Sigmoid colon (tissue), 7 donors: ENCODE results near the gene TEX53. TPM values are rescaled to one million over a fixed set of nuclear protein-coding genes. Genes with fewer than 3 reads are reported as not detected.

ENCODE experiments used
- DNase-seq: peaks from one replicate; pipeline ENCODE4 v3.0.0-alpha.2; 2019
- H3K27ac ChIP-seq, 4 donors: fragments of 200-600 bp; sonication (generic); one replicate each; pipeline ENCODE4 v1.5.1; 2016 to 2019; ENCODE audit warnings: mild to moderate bottlenecking in 1 of 4
- H3K27me3 ChIP-seq, 3 donors: fragments of 200-600 bp; sonication (generic); one replicate each; pipeline ENCODE4 v1.5.1; 2019; ENCODE audit warnings: mild to moderate bottlenecking in 1 of 3
- H3K36me3 ChIP-seq, 4 donors: fragments of 200-600 bp; sonication (generic); one replicate each; pipeline ENCODE4 v1.5.1; 2016 to 2019
- H3K4me1 ChIP-seq, 4 donors: fragments of 200-600 bp; sonication (generic); one replicate each; pipeline ENCODE4 v1.5.1; 2017 to 2019
- H3K4me3 ChIP-seq, 4 donors: fragments of 200-600 bp; sonication (generic); one replicate each; pipeline ENCODE4 v1.5.1; 2017 to 2019; ENCODE audit warnings: mild to moderate bottlenecking in 2 of 4, moderate library complexity in 1 of 4
- H3K9me3 ChIP-seq, 4 donors: fragments of 200-600 bp in 3 of 4; sonication (generic) in 3 of 4; one replicate each; pipeline versions ENCODE4 v1.5.1 to v1.6.1; 2013 to 2019
- CTCF ChIP-seq, 4 experiments: fragments of 450-650 bp in 3 of 4; fragments of 200-600 bp in 1 of 4; IDR thresholded peaks; one replicate each; pipeline ENCODE4 v1.5.1; 2016 to 2019; ENCODE audit warnings: antibody characterized with exemption in 4 of 4, mild to moderate bottlenecking in 3 of 4, moderate library complexity in 2 of 4
- EP300 ChIP-seq, 4 donors: sonication (generic); formaldehyde crosslinking; IDR thresholded peaks; one replicate each; pipeline ENCODE4 v1.6.1; 2017; ENCODE audit warnings: antibody characterized with exemption in 4 of 4
- POLR2A ChIP-seq, 2 donors: fragments of 450-650 bp; IDR thresholded peaks; one replicate each; pipeline ENCODE4 v1.6.1; 2016; ENCODE audit warnings: antibody characterized with exemption in 2 of 2, mild to moderate bottlenecking in 2 of 2, moderate library complexity in 2 of 2
- POLR2AphosphoS5 ChIP-seq, 4 donors: sonication (generic); formaldehyde crosslinking; IDR thresholded peaks; one replicate each; pipeline ENCODE4 v1.6.1; 2017; ENCODE audit warnings: antibody characterized with exemption in 4 of 4
- WGBS, 2 donors: extraction: QIAGEN DNeasy Blood & Tissue Kit; methylation state at CpG; one replicate each; pipeline ENCODE4 v1.1.7; 2013; 5-methylcytosine and 5-hydroxymethylcytosine counted together
- intact Hi-C: fragments of 100-400 bp; cut with DNase I; formaldehyde crosslinking; loops from one replicate; pipeline ENCODE4 v1.15.1; 2023
- polyA plus RNA-seq, 3 donors: library from polyadenylated mRNA; stranded (reverse); fragments of 200-250 nt; gene quantifications; one replicate each; pipeline ENCODE4 v1.2.3, GENCODE V29; 2013
- total RNA-seq, 4 donors: library from RNA; depleted of rRNA; stranded (reverse); fragments of >200 nt; gene quantifications; one replicate each; pipeline ENCODE4 v1.1.0, GENCODE V29; 2016
- donor health status: healthy with polysubstance abuse.
- donor health status: Bipolar disorder and iron deficiency.
- donor health status: healthy.

Gene TEX53
- total and polyA plus RNA-seq, 7 donors: not detected

GRCh38 chr9:114624677-114625076 is 32.9 kb downstream of the TEX53 start:
- 95 to 96% methylated on average over 2 of the region's 2 CpGs for WGBS, 2 donors
- TF ChIP-seq POLR2AphosphoS5 (IDR thresholded peaks at IDR 0.05) (no peak), EP300 (IDR thresholded peaks at IDR 0.05) (no peak)
- Histone ChIP-seq H3K27ac (no peak overlapping the region), H3K4me3 (no peak overlapping the region), H3K9me3 (no peaks in the 10 kb centered on the region), H3K27me3 (no peaks in the 10 kb centered on the region), H3K36me3 (peaks cover 17 to 59% (median 29%) of the 10 kb centered on the region in 4 donors), H3K4me1 (peaks cover 0 to 15% (median 10%) of the 10 kb centered on the region in 4 donors)
- intact Hi-C loops: no loop called here
- DNase-seq: no peak

- TF ChIP-seq POLR2AphosphoS5 (IDR thresholded peaks at IDR 0.05): peak in 2 of 4 donors; percentile 26 to 34
- no peak for TF ChIP-seq POLR2A (IDR thresholded peaks at IDR 0.05)
- Histone ChIP-seq H3K9me3 (no peaks in the 10 kb centered on the region), H3K27ac (peak overlapping the region in 2 of 4 donors; percentile 45 to 64), H3K4me1 (peaks cover 0 to 17% (median 12%) of the 10 kb centered on the region in 4 donors), H3K27me3 (no peaks in the 10 kb centered on the region), H3K4me3 (no peak overlapping the region), H3K36me3 (peaks cover 0 to 53% (median 7%) of the 10 kb centered on the region in 4 donors)
- 84 to 88% methylated on average over 2 of the region's 2 CpGs for WGBS, 2 donors
- intact Hi-C loops: no loop called here
- no peak for DNase-seq
Observed at GRCh38 chr9:114621975-114622609, 35.5 kb downstream of the TEX53 start.

- H3K4me1 ChIP-seq: peaks cover 0 to 22% (median 12%) of the 10 kb centered on the region in 4 donors
- no peak overlapping the region for H3K4me3 ChIP-seq
- no peaks in the 10 kb centered on the region for H3K27me3 ChIP-seq
- 89 to 91% methylated on average over 7 of the region's 7 CpGs for WGBS, 2 donors
- TF ChIP-seq POLR2A (IDR thresholded peaks at IDR 0.05) (no peak), CTCF (IDR thresholded peaks at IDR 0.05) (no peak), EP300 (IDR thresholded peaks at IDR 0.05) (no peak), POLR2AphosphoS5 (IDR thresholded peaks at IDR 0.05) (no peak)
- no peak for DNase-seq
- H3K9me3 ChIP-seq: no peaks in the 10 kb centered on the region
- intact Hi-C loops: no loop called here
- H3K27ac ChIP-seq: peak overlapping the region in 2 of 4 donors; percentile 45 to 64
- peaks cover 0 to 48% (median 2%) of the 10 kb centered on the region in 4 donors for H3K36me3 ChIP-seq
Observed at GRCh38 chr9:114621561-114621960, 36.0 kb downstream of the TEX53 start.

- H3K36me3 ChIP-seq: peaks cover 0 to 33% (median 0%) of the 10 kb centered on the region in 4 donors
- no peaks in the 10 kb centered on the region for H3K27me3 ChIP-seq
- TF ChIP-seq CTCF (IDR thresholded peaks at IDR 0.05): no peak
- TF ChIP-seq POLR2AphosphoS5 (IDR thresholded peaks at IDR 0.05): no peak
- TF ChIP-seq EP300 (IDR thresholded peaks at IDR 0.05): no peak
- no peak for TF ChIP-seq POLR2A (IDR thresholded peaks at IDR 0.05)
- DNase-seq: no peak
- H3K4me3 ChIP-seq: no peak overlapping the region
- 46 to 55% methylated on average over 13 of the region's 13 CpGs for WGBS, 2 donors
- peak overlapping the region in 3 of 4 donors; percentile 33 to 54 (median 48) for H3K27ac ChIP-seq
- intact Hi-C loops: no loop called here
- H3K9me3 ChIP-seq: no peaks in the 10 kb centered on the region
- peaks cover 0 to 24% (median 12%) of the 10 kb centered on the region in 4 donors for H3K4me1 ChIP-seq
Observed at GRCh38 chr9:114619191-114619761, 38.3 kb downstream of the TEX53 start.

- H3K36me3 ChIP-seq: peaks cover 0 to 29% (median 0%) of the 10 kb centered on the region in 4 donors
- H3K27me3 ChIP-seq: no peaks in the 10 kb centered on the region
- intact Hi-C loops: no loop called here
- peaks cover 0 to 37% (median 24%) of the 10 kb centered on the region in 4 donors for H3K4me1 ChIP-seq
- no peak for TF ChIP-seq EP300 (IDR thresholded peaks at IDR 0.05)
- no peak for TF ChIP-seq POLR2AphosphoS5 (IDR thresholded peaks at IDR 0.05)
- TF ChIP-seq POLR2A (IDR thresholded peaks at IDR 0.05): no peak
- TF ChIP-seq CTCF (IDR thresholded peaks at IDR 0.05): no peak
- no peak overlapping the region for H3K4me3 ChIP-seq
- no peaks in the 10 kb centered on the region for H3K9me3 ChIP-seq
- WGBS, 2 donors: 40 to 62% methylated on average over 4 of the region's 4 CpGs
- peak; percentile 81 for DNase-seq
- H3K27ac ChIP-seq: peak overlapping the region in 3 of 4 donors; percentile 4 to 19 (median 7)
Observed at GRCh38 chr9:114616684-114617520, 40.7 kb downstream of the TEX53 start.
